ENCODE results near the gene ATRN.
"Not testable (repeated sequence)": the region's sequence is repeated elsewhere in the genome, so short reads cannot be mapped to it uniquely, and the experiment has no call there.

DNA sequence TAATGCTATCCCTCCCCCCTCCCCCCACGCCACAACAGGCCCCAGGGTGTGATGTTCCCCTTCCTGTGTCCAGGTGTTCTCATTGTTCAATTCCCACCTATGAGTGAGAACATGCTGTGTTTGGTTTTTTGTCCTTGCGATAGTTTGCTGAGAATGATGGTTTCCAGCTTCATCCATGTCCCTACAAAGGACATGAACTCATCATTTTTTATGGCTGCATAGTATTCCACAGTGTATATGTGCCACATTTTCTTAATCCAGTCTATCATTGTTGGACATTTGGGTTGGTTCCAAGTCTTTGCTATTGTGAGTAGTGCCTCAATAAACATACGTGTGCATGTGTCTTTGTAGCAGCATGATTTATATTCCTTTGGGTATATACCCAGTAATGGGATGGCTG is 41.4 kb downstream of the ATRN start:
- TF ChIP-seq, protein P1, sequence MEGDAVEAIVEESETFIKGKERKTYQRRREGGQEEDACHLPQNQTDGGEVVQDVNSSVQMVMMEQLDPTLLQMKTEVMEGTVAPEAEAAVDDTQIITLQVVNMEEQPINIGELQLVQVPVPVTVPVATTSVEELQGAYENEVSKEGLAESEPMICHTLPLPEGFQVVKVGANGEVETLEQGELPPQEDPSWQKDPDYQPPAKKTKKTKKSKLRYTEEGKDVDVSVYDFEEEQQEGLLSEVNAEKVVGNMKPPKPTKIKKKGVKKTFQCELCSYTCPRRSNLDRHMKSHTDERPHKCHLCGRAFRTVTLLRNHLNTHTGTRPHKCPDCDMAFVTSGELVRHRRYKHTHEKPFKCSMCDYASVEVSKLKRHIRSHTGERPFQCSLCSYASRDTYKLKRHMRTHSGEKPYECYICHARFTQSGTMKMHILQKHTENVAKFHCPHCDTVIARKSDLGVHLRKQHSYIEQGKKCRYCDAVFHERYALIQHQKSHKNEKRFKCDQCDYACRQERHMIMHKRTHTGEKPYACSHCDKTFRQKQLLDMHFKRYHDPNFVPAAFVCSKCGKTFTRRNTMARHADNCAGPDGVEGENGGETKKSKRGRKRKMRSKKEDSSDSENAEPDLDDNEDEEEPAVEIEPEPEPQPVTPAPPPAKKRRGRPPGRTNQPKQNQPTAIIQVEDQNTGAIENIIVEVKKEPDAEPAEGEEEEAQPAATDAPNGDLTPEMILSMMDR (IDR thresholded peaks at IDR 0.05; ENCODE audit: control extremely low read depth in 1 of 3, insufficient read depth in 1 of 3, low read depth in 1 of 3, low read length in 3 of 3): not testable (repeated sequence)
- not testable (repeated sequence) for TF ChIP-seq EP300 (IDR thresholded peaks at IDR 0.05; ENCODE audit: borderline replicate concordance in 1 of 2, low read depth in 2 of 2, low read length in 2 of 2); FOSL1 (IDR thresholded peaks at IDR 0.05; ENCODE audit: insufficient read depth, low read depth, low read length); POLR2A (IDR thresholded peaks at IDR 0.05; ENCODE audit: control extremely low read depth in 1 of 2, low read depth in 2 of 2, low read length in 2 of 2); POLR2AphosphoS5 (IDR thresholded peaks at IDR 0.05; ENCODE audit: low read depth, low read length); EZH2 (IDR thresholded peaks at IDR 0.05; ENCODE audit: low read depth, low read length, severe bottlenecking); NRF1 (IDR thresholded peaks at IDR 0.05; ENCODE audit: low read depth, low read length); ZNF274 (IDR thresholded peaks at IDR 0.05; ENCODE audit: borderline replicate concordance, extremely low read depth, low read length)

All from H1 (cell line).